GM23248 (cell line): ENCODE measurements around the gene ZNF768. TPM values are rescaled to one million over a fixed set of nuclear protein-coding genes. Genes with fewer than 3 reads are reported as not detected.

Experiments used
- DNase-seq: peaks from one replicate; pipeline ENCODE4 v3.0.0-alpha.2; 2015
- H2AFZ ChIP-seq: fragments of 200-600 bp; sonication (generic); 2 replicates; pipeline ENCODE4 v1.6.1; 2016; ENCODE audit warnings: antibody characterized with exemption
- H3F3A ChIP-seq: fragments of 200-600 bp; sonication (generic); 2 replicates; pipeline ENCODE4 v1.6.1; 2016; ENCODE audit warnings: mild to moderate bottlenecking, antibody characterized with exemption, mixed run types; ENCODE audit not compliant: insufficient read depth
- H3K27ac ChIP-seq: fragments of 200-600 bp; sonication (generic); 2 replicates; pipeline ENCODE4 v1.5.1; 2016; ENCODE audit warnings: mild to moderate bottlenecking
- H3K27me3 ChIP-seq: fragments of 200-600 bp; sonication (generic); replicated peaks from 2 replicates; pipeline ENCODE4 v1.6.1; 2016; ENCODE audit warnings: mild to moderate bottlenecking; ENCODE audit not compliant: insufficient read depth
- H3K36me3 ChIP-seq: fragments of 200-600 bp; sonication (generic); 2 replicates; pipeline ENCODE4 v1.6.1; 2016; ENCODE audit warnings: low read depth, mild to moderate bottlenecking
- H3K4me1 ChIP-seq: fragments of 200-600 bp; sonication (generic); 2 replicates; pipeline ENCODE4 v1.6.1; 2016; ENCODE audit warnings: mild to moderate bottlenecking; ENCODE audit not compliant: insufficient read depth
- H3K4me2 ChIP-seq: fragments of 200-600 bp; sonication (generic); one replicate; pipeline ENCODE4 v1.6.1; 2016; ENCODE audit warnings: mild to moderate bottlenecking; ENCODE audit not compliant: unreplicated experiment
- H3K4me3 ChIP-seq: fragments of 200-600 bp; sonication (generic); 2 replicates; pipeline ENCODE4 v1.5.1; 2016; ENCODE audit warnings: mild to moderate bottlenecking
- H3K79me2 ChIP-seq: fragments of 200-600 bp; sonication (generic); 2 replicates; pipeline ENCODE4 v1.6.1; 2016; ENCODE audit warnings: mild to moderate bottlenecking; ENCODE audit not compliant: insufficient read depth
- H3K9ac ChIP-seq: fragments of 200-600 bp; sonication (generic); 2 replicates; pipeline ENCODE4 v1.6.1; 2016; ENCODE audit warnings: mild to moderate bottlenecking
- H3K9me2 ChIP-seq: fragments of 200-600 bp; sonication (generic); 2 replicates; pipeline ENCODE4 v1.6.1; 2016; ENCODE audit warnings: mixed run types, mild to moderate bottlenecking, moderate library complexity; ENCODE audit not compliant: insufficient read depth
- H3K9me3 ChIP-seq: fragments of 200-600 bp; sonication (generic); one replicate; pipeline ENCODE4 v1.6.1; 2017; ENCODE audit warnings: low read depth
- H4K20me1 ChIP-seq: fragments of 200-600 bp; sonication (generic); 2 replicates; pipeline ENCODE4 v1.6.0; 2016; ENCODE audit not compliant: insufficient read depth
- EZH2 ChIP-seq: fragments of 200-600 bp; sonication (generic); IDR thresholded peaks from 2 replicates; pipeline ENCODE4 v1.6.1; 2018; ENCODE audit warnings: antibody characterized with exemption, mild to moderate bottlenecking; ENCODE audit not compliant: insufficient read depth, poor library complexity, severe bottlenecking
- EZH2phosphoT487 ChIP-seq: fragments of 200-600 bp; sonication (generic); IDR thresholded peaks from 2 replicates; pipeline ENCODE4 v1.6.1; 2018; ENCODE audit warnings: antibody characterized with exemption, moderate library complexity, mild to moderate bottlenecking, low read depth; ENCODE audit not compliant: insufficient read depth
- WGBS, 2 experiments: methylation state at CpG; one replicate each; pipeline ENCODE4 v1.1.6; 2015 to 2017; ENCODE audit warnings: low lambda C conversion rate in 2 of 2, low coverage in 1 of 2; ENCODE audit errors: missing lambda C conversion rate in 2 of 2; 5-methylcytosine and 5-hydroxymethylcytosine counted together
- in situ Hi-C: fragments of 300-500 bp; cut with MboI; formaldehyde crosslinking; loops from 2 replicates; pipeline ENCODE4 v1.15.0; 2020
- polyA plus RNA-seq: library from polyadenylated mRNA; unstranded; fragments of >200 nt; fragmentation: Nextera tagmentation; extraction: Ambion mirVana; gene quantifications from 2 replicates; pipeline ENCODE4 v1.2.1, GENCODE V29; 2016
- total RNA-seq: library from RNA; depleted of rRNA; stranded (reverse); fragments of >200 nt; shearing (Covaris generic); gene quantifications from 2 replicates; pipeline ENCODE4 v1.2.3, GENCODE V29; 2014

The ZNF768 gene
- total and polyA plus RNA-seq, 2 experiments from 2014 or later: 5.0 to 38.4 TPM

- no peaks in the 10 kb centered on the region for H4K20me1 ChIP-seq
- no peak for TF ChIP-seq EZH2
- peaks cover 3% of the 10 kb centered on the region; the same call in 1 of the 2 replicates for H3F3A ChIP-seq
- H3K4me1 ChIP-seq: peaks cover 4% of the 10 kb centered on the region; the same call in 1 of the 2 replicates
- H3K27ac ChIP-seq: no peak overlapping the region
- H3K27me3 ChIP-seq: no peaks in the 10 kb centered on the region
- H3K9me2 ChIP-seq: no peaks in the 10 kb centered on the region
- no peak overlapping the region for H2AFZ ChIP-seq
- no peaks in the 10 kb centered on the region for H3K79me2 ChIP-seq
- no peak overlapping the region for H3K4me3 ChIP-seq
- in situ Hi-C loops: no loop called here
- 81 to 82% methylated on average over 4 of the region's 4 CpGs for WGBS, 2 experiments
- H3K36me3 ChIP-seq: no peaks in the 10 kb centered on the region
- no peak overlapping the region for H3K9ac ChIP-seq
- DNase-seq: no peak
- H3K4me2 ChIP-seq: no peak overlapping the region
- H3K9me3 ChIP-seq: no peaks in the 10 kb centered on the region
These were observed 40.2 kb upstream of the ZNF768 start for GRCh38 chr16:30566531-30566930.

GRCh38 chr16:30565984-30566383 lies 39.6 kb upstream of the ZNF768 start:
- H4K20me1 ChIP-seq: no peaks in the 10 kb centered on the region
- H3F3A ChIP-seq: peaks cover 3% of the 10 kb centered on the region; the same call in 1 of the 2 replicates
- H3K79me2 ChIP-seq: no peaks in the 10 kb centered on the region
- H3K27ac ChIP-seq: no peak overlapping the region
- H3K4me3 ChIP-seq: no peak overlapping the region
- H3K27me3 ChIP-seq: no peaks in the 10 kb centered on the region
- H3K9me3 ChIP-seq: no peaks in the 10 kb centered on the region
- H3K36me3 ChIP-seq: no peaks in the 10 kb centered on the region
- no peak overlapping the region for H3K9ac ChIP-seq
- H3K4me1 ChIP-seq: peaks cover 4% of the 10 kb centered on the region; the same call in 1 of the 2 replicates
- H2AFZ ChIP-seq: no peak overlapping the region
- no peak overlapping the region for H3K4me2 ChIP-seq
- in situ Hi-C loops: no loop called here
- no peak for DNase-seq
- WGBS, 2 experiments: 68 to 80% methylated on average over 8 of the region's 8 CpGs
- H3K9me2 ChIP-seq: no peaks in the 10 kb centered on the region
- TF ChIP-seq EZH2: no peak
- TF ChIP-seq EZH2phosphoT487: no peak

GRCh38 chr16:30565526-30565925 lies 39.2 kb upstream of the ZNF768 start:
- H3K36me3 ChIP-seq: no peaks in the 10 kb centered on the region
- peaks cover 3% of the 10 kb centered on the region; the same call in 1 of the 2 replicates for H3F3A ChIP-seq
- H2AFZ ChIP-seq: no peak overlapping the region
- peaks cover 4% of the 10 kb centered on the region; the same call in 1 of the 2 replicates for H3K4me1 ChIP-seq
- no peak overlapping the region for H3K9ac ChIP-seq
- H3K9me3 ChIP-seq: no peaks in the 10 kb centered on the region
- no peaks in the 10 kb centered on the region for H3K79me2 ChIP-seq
- TF ChIP-seq EZH2phosphoT487 (no peak), EZH2 (no peak)
- H3K4me2 ChIP-seq: no peak overlapping the region
- no peaks in the 10 kb centered on the region for H4K20me1 ChIP-seq
- WGBS, 2 experiments: 41 to 52% methylated on average over 5 to 7 of the region's 7 CpGs
- no peak overlapping the region for H3K4me3 ChIP-seq
- H3K9me2 ChIP-seq: no peaks in the 10 kb centered on the region
- H3K27ac ChIP-seq: no peak overlapping the region
- in situ Hi-C loops: no loop called here
- no peak for DNase-seq
- H3K27me3 ChIP-seq: no peaks in the 10 kb centered on the region

GRCh38 chr16:30562021-30562420 lies 35.7 kb upstream of the ZNF768 start:
- no peak overlapping the region for H3K27ac ChIP-seq
- H3K9ac ChIP-seq: no peak overlapping the region
- WGBS, 2 experiments: 88 to 93% methylated on average over 14 of the region's 14 CpGs
- peaks cover 10% of the 10 kb centered on the region for H3K79me2 ChIP-seq
- H3K4me2 ChIP-seq: no peak overlapping the region
- no peak for DNase-seq
- H2AFZ ChIP-seq: no peak overlapping the region
- in situ Hi-C loops: no loop called here
- H3K27me3 ChIP-seq: no peaks in the 10 kb centered on the region
- no peaks in the 10 kb centered on the region for H3K9me2 ChIP-seq
- no peaks in the 10 kb centered on the region for H4K20me1 ChIP-seq
- no peaks in the 10 kb centered on the region for H3K36me3 ChIP-seq
- H3K9me3 ChIP-seq: no peaks in the 10 kb centered on the region
- H3F3A ChIP-seq: no peaks in the 10 kb centered on the region
- TF ChIP-seq EZH2phosphoT487 (no peak), EZH2 (no peak)
- no peak overlapping the region for H3K4me3 ChIP-seq
- H3K4me1 ChIP-seq: no peaks in the 10 kb centered on the region
